CD4-positive, alpha-beta T cell (primary cell): ENCODE results near the gene TPP1. TPM values are rescaled to one million over a fixed set of nuclear protein-coding genes. Genes with fewer than 3 reads are reported as not detected.

Source experiments
- ATAC-seq: fragments of 200-7000 bp; cut with Tn5 transposase; one replicate; pipeline ENCODE4 v1.10.0; 2022; ENCODE audit warnings: mild to moderate bottlenecking; ENCODE audit not compliant: poor library complexity
- CTCF ChIA-PET: fragments of 350-600 bp; sonication (Branson Sonifier 250); formaldehyde crosslinking; loops from one replicate; lab custom pipeline; 2021; ENCODE audit warnings: antibody characterized with exemption, inconsistent platforms; lab: Charles Lee
- POLR2A ChIA-PET: fragments of 350-600 bp; sonication (Branson Sonifier 250); formaldehyde crosslinking; loops from one replicate; lab custom pipeline; 2021; ENCODE audit warnings: antibody characterized with exemption, inconsistent platforms; lab: Charles Lee
- DNase-seq, 14 experiments: peaks; one replicate each; pipeline ENCODE4 v3.0.0-alpha.2; 2013 to 2020; ENCODE audit warnings: mixed read lengths in 2 of 14
- H3K27ac ChIP-seq, 2 donors: one replicate each; pipeline versions ENCODE4 v1.5.1 to v1.7.0; 2013; ENCODE audit warnings: low read length in 2 of 2, low read depth in 1 of 2, mild to moderate bottlenecking in 1 of 2
- H3K27me3 ChIP-seq, 2 experiments: 1 replicate in 1 of 2; 2 replicates in 1 of 2; pipeline versions ENCODE4 v1.6.1 to v1.7.0; 2013; ENCODE audit warnings: low read length in 2 of 2, control low read depth in 1 of 2, mild to moderate bottlenecking in 1 of 2, moderate library complexity in 1 of 2; ENCODE audit not compliant: insufficient read depth in 2 of 2, control insufficient read depth in 1 of 2
- H3K36me3 ChIP-seq: one replicate; pipeline ENCODE4 v1.6.1; 2013; ENCODE audit warnings: low read length, control low read depth; ENCODE audit not compliant: insufficient read depth
- H3K4me1 ChIP-seq: one replicate; pipeline ENCODE4 v1.6.1; 2013; ENCODE audit warnings: low read length, control low read depth; ENCODE audit not compliant: insufficient read depth
- H3K4me3 ChIP-seq: one replicate; pipeline ENCODE4 v1.5.1; 2013; ENCODE audit warnings: mild to moderate bottlenecking, low read length, moderate library complexity
- H3K9me3 ChIP-seq, 2 experiments: 1 replicate in 1 of 2; 2 replicates in 1 of 2; pipeline versions ENCODE4 v1.6.1 to v1.7.0; 2013; ENCODE audit warnings: low read length in 2 of 2, mild to moderate bottlenecking in 2 of 2, control low read depth in 1 of 2, moderate library complexity in 1 of 2; ENCODE audit not compliant: control insufficient read depth in 1 of 2, insufficient read depth in 1 of 2
- H3K27ac Mint-ChIP-seq: one replicate; pipeline ENCODE4 v1.8.0; 2020; ENCODE audit warnings: mixed read lengths
- H3K27me3 Mint-ChIP-seq: one replicate; pipeline ENCODE4 v1.8.0; 2021; ENCODE audit warnings: mixed read lengths
- H3K36me3 Mint-ChIP-seq: one replicate; pipeline ENCODE4 v1.8.0; 2021; ENCODE audit warnings: low read depth, mixed read lengths
- H3K4me1 Mint-ChIP-seq: one replicate; pipeline ENCODE4 v1.8.0; 2021; ENCODE audit warnings: low read depth, mixed read lengths
- H3K4me3 Mint-ChIP-seq: one replicate; pipeline ENCODE4 v1.8.0; 2020; ENCODE audit warnings: mild to moderate bottlenecking, mixed read lengths
- H3K9me3 Mint-ChIP-seq: one replicate; pipeline ENCODE4 v1.8.0; 2020; ENCODE audit warnings: mixed read lengths
- intact Hi-C, 2 experiments: fragments of 100-400 bp; cut with DNase I in 1 of 2; cut with micrococcal nuclease in 1 of 2; formaldehyde crosslinking; loops; one replicate each; pipeline versions ENCODE4 v1.15.1 to v1.9.0; 2023 to 2025; cut with DNase I, micrococcal nuclease
- total RNA-seq, 174 experiments: library from RNA in 2 of 174; stranded (reverse) in 2 of 174; gene quantifications; one replicate each; pipeline ENCODE4 v1.2.3 and lab custom pipeline; 2021 to 2026
- TF ChIP-seq, protein P1 (sequence below): fragments of 200-600 bp; IDR thresholded peaks from one replicate; pipeline ENCODE4 v1.8.0; 2022; ENCODE audit warnings: antibody characterized with exemption, mild to moderate bottlenecking

TPP1 gene
- total RNA-seq, 2 experiments from 2014 or later, result 29.7 to 34.4 TPM

DNA sequence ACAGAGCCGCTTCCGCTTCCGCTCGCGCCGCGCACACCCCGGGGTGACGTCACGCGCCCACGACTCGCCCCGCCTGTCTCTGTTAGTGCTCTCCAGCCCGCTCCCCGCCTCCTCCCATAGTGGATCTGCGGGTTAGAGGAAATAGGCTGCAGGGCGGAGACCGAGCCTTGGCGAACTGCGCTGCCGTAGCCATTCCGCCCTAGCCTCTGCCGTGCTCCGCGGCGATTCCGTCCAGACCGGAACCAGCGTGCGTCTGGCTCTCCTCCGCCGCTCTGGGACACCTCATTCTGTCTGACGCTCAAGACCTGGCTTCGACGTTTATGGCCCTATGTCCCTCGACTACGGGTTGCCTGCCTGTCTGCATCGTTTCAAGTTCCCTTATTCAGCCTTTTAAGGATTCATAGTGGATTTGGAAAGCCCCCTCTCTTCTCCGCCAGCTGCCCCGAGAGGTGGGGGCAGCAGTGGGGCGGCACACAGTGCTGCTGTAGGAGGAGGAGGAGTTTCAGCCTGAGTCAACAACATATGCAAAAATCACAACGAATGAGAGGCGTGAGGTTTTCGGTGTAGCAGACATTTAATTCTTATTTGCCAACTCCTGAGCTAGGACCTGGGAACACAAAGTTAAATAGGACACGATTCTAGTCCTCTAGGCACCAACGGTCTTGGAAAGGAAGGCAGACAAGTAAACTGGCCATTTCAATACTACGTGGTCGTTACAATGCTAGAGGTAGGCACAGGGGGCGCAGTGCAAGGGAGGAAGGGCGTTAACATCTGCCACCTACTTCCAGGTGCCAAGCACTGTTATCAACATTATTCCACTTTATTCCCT is 6.8 kb downstream of the TPP1 start, which contains the start of gene TAF10:
Gene TAF10, minus strand, starts transcription at position 4 of the 829 bp plus-strand sequence. CDS start 27 bp downstream, outside the sequence.
- Histone ChIP-seq H3K9me3 (no peaks in the 10 kb centered on the region), H3K4me1 (peaks cover 63% of the 10 kb centered on the region), H3K4me3 (peak within 1 kb of the TSS; percentile 90), H3K36me3 (peaks cover 71% of the 10 kb centered on the region), H3K27me3 (no peaks in the 10 kb centered on the region), H3K27ac (peak within 1 kb of the TSS; percentile 96 to 98)
- Mint-ChIP-seq H3K27me3 (no peaks in the 10 kb centered on the region), H3K36me3 (peaks cover 48% of the 10 kb centered on the region), H3K27ac (no peak within 1 kb of the TSS), H3K9me3 (no peaks in the 10 kb centered on the region), H3K4me1 (peaks cover 35% of the 10 kb centered on the region), H3K4me3 (peak within 1 kb of the TSS; percentile 92)
- ChIA-PET POLR2A (interaction anchor here (0.6 to 4.4 kb wide), 30 partner anchors 9 to 222 kb away, joined by 3 to 134 read pairs (median 6); partner anchors contain the start of genes APBB1, ARFIP2, DCHS1 and ILK), CTCF (interaction anchor here (0.8 to 2.3 kb wide), 9 partner anchors 8 to 129 kb away, joined by 3 to 21 read pairs (median 5); partner anchors contain the start of genes ILK and MRPL17)
- ATAC-seq, result peak; percentile 86
- peak; percentile 88 to 98 (median 95) for DNase-seq
- intact Hi-C loops, result loop anchor here (1.0 to 10.0 kb wide), 4 partner anchors 70 to 378 kb away; partner anchors contain the start of genes MRPL17 (in 2 of the 2), APBB1 (in 1 of the 2), CNGA4 (in 1 of the 2) and FHIP1B (in 1 of the 2)
- TF ChIP-seq, protein P1, sequence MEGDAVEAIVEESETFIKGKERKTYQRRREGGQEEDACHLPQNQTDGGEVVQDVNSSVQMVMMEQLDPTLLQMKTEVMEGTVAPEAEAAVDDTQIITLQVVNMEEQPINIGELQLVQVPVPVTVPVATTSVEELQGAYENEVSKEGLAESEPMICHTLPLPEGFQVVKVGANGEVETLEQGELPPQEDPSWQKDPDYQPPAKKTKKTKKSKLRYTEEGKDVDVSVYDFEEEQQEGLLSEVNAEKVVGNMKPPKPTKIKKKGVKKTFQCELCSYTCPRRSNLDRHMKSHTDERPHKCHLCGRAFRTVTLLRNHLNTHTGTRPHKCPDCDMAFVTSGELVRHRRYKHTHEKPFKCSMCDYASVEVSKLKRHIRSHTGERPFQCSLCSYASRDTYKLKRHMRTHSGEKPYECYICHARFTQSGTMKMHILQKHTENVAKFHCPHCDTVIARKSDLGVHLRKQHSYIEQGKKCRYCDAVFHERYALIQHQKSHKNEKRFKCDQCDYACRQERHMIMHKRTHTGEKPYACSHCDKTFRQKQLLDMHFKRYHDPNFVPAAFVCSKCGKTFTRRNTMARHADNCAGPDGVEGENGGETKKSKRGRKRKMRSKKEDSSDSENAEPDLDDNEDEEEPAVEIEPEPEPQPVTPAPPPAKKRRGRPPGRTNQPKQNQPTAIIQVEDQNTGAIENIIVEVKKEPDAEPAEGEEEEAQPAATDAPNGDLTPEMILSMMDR, result peak; percentile 47

DNA sequence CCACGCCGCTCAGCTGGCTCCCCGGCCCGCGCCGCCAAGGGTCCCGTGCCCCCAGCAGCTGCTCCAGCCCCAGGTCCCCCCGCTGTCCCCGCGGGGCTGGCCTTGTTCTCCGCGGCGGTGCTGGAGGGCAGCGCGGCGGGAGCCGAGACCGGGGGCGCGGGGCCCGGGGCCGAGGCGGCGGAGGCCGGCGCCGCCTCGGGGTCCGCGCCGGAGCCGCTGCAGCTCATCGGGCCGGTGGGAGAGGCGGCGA is 7.3 kb downstream of the TPP1 start:
- no peaks in the 10 kb centered on the region for H3K27me3 Mint-ChIP-seq
- ATAC-seq (no peak), DNase-seq (peak in 1 of 14 experiments; percentile 25)
- peak overlapping the region; percentile 92 for H3K4me3 Mint-ChIP-seq
- H3K4me1 Mint-ChIP-seq, result peaks cover 38% of the 10 kb centered on the region
- peak overlapping the region; percentile 90 to 96 for H3K27ac ChIP-seq
- H3K9me3 ChIP-seq, result no peaks in the 10 kb centered on the region
- intact Hi-C loops, result loop anchor here (1.0 to 10.0 kb wide), 4 partner anchors 71 to 377 kb away; partner anchors contain the start of genes MRPL17 (in 2 of the 2), APBB1 (in 1 of the 2), CNGA4 (in 1 of the 2) and FHIP1B (in 1 of the 2)
- no peaks in the 10 kb centered on the region for H3K27me3 ChIP-seq
- TF ChIP-seq, protein P1, result no peak
- peak overlapping the region; percentile 90 for H3K4me3 ChIP-seq
- no peak overlapping the region for H3K27ac Mint-ChIP-seq
- peaks cover 63% of the 10 kb centered on the region for H3K4me1 ChIP-seq
- H3K36me3 ChIP-seq, result peaks cover 67% of the 10 kb centered on the region
- POLR2A ChIA-PET, result interaction anchor here (0.6 to 4.4 kb wide), 24 partner anchors 9 to 222 kb away, joined by 3 to 134 read pairs (median 7); partner anchors contain the start of genes APBB1, ARFIP2, DCHS1 and ILK
- no peaks in the 10 kb centered on the region for H3K9me3 Mint-ChIP-seq
- CTCF ChIA-PET, result interaction anchor here (0.9 to 2.3 kb wide), 8 partner anchors 8 to 128 kb away, joined by 3 to 21 read pairs (median 6); partner anchors contain the start of genes ILK and MRPL17
- peaks cover 51% of the 10 kb centered on the region for H3K36me3 Mint-ChIP-seq
